Thoracic aorta (tissue), 2 donors: ENCODE data around the gene EIF4H. TPM values are rescaled to one million over a fixed set of nuclear protein-coding genes. Genes with fewer than 3 reads are reported as not detected.

Experiments used
- ATAC-seq: fragments of 150-250 bp; one replicate; pipeline ENCODE4 v1.8.0; 2017; ENCODE audit warnings: low read depth; ENCODE audit not compliant: insufficient number of reproducible peaks, low FRiP score
- DNase-seq: peaks from one replicate; pipeline ENCODE4 v3.0.0-alpha.2; 2020; ENCODE audit warnings: low spot score
- H3K27ac ChIP-seq, 2 donors: fragments of 200-600 bp; sonication (generic); 1 replicate in 1 of 2; 2 replicates in 1 of 2; pipeline ENCODE4 v1.5.1; 2016; ENCODE audit warnings: mild to moderate bottlenecking in 2 of 2, moderate library complexity in 2 of 2
- H3K27me3 ChIP-seq: fragments of 200-600 bp; sonication (generic); replicated peaks from 2 replicates; pipeline ENCODE4 v1.6.0; 2016; ENCODE audit warnings: mild to moderate bottlenecking; ENCODE audit not compliant: insufficient read depth
- H3K36me3 ChIP-seq: fragments of 200-600 bp; sonication (generic); one replicate; pipeline ENCODE4 v1.5.1; 2016
- H3K4me1 ChIP-seq, 2 donors: fragments of 200-600 bp; sonication (generic); 1 replicate in 1 of 2; 2 replicates in 1 of 2; pipeline versions ENCODE4 v1.5.1 to v1.6.0; 2016; ENCODE audit warnings: low read depth in 2 of 2, mild to moderate bottlenecking in 1 of 2; ENCODE audit not compliant: control insufficient read depth in 1 of 2
- H3K4me3 ChIP-seq: fragments of 200-600 bp; sonication (generic); 2 replicates; pipeline ENCODE4 v1.5.1; 2016; ENCODE audit warnings: mild to moderate bottlenecking
- H3K9me3 ChIP-seq: fragments of 200-600 bp; sonication (generic); 2 replicates; pipeline ENCODE4 v1.5.1; 2016
- CTCF ChIP-seq: fragments of 200-600 bp; sonication (generic); IDR thresholded peaks from one replicate; pipeline ENCODE4 v1.5.1; 2019; ENCODE audit warnings: antibody characterized with exemption
- total RNA-seq, 2 donors: library from RNA; depleted of rRNA; stranded (reverse); fragments of >200 nt; gene quantifications; one replicate each; pipeline versions ENCODE4 v1.1.0 to v1.2.3, GENCODE V29; 2016

EIF4H gene
- total RNA-seq, 2 donors from 2014 or later: 210 to 244 TPM

- DNase-seq (no peak), ATAC-seq (no peak)
- no peaks in the 10 kb centered on the region for H3K4me1 ChIP-seq
- no peaks in the 10 kb centered on the region for H3K9me3 ChIP-seq
- H3K27me3 ChIP-seq: no peaks in the 10 kb centered on the region
- TF ChIP-seq CTCF: no peak
- no peak overlapping the region for H3K27ac ChIP-seq
- no peak overlapping the region for H3K4me3 ChIP-seq
- H3K36me3 ChIP-seq: no peaks in the 10 kb centered on the region
These were observed 51.2 kb downstream of the EIF4H start for GRCh38 chr7:74225400-74225799.

- DNase-seq (no peak), ATAC-seq (no peak)
- Histone ChIP-seq H3K36me3 (peaks cover 7% of the 10 kb centered on the region), H3K4me1 (no peaks in the 10 kb centered on the region), H3K4me3 (no peak overlapping the region), H3K9me3 (no peaks in the 10 kb centered on the region), H3K27ac (no peak overlapping the region), H3K27me3 (no peaks in the 10 kb centered on the region)
- TF ChIP-seq CTCF: no peak
These were observed 52.5 kb downstream of the EIF4H start for GRCh38 chr7:74226633-74227032.

- Histone ChIP-seq H3K36me3 (peaks cover 11% of the 10 kb centered on the region), H3K4me3 (no peak overlapping the region), H3K27ac (no peak overlapping the region), H3K27me3 (no peaks in the 10 kb centered on the region), H3K4me1 (no peaks in the 10 kb centered on the region), H3K9me3 (no peaks in the 10 kb centered on the region)
- DNase-seq: no peak
- ATAC-seq: no peak
- no peak for TF ChIP-seq CTCF
These were observed 55.1 kb downstream of the EIF4H start for GRCh38 chr7:74228951-74229900.

GRCh38 chr7:74230446-74231231, 56.5 kb downstream of the EIF4H start:
- no peak for ATAC-seq
- Histone ChIP-seq H3K36me3 (peaks cover 14% of the 10 kb centered on the region), H3K4me3 (no peak overlapping the region), H3K27me3 (no peaks in the 10 kb centered on the region), H3K4me1 (no peaks in the 10 kb centered on the region), H3K27ac (no peak overlapping the region), H3K9me3 (no peaks in the 10 kb centered on the region)
- DNase-seq: no peak
- no peak for TF ChIP-seq CTCF

- Histone ChIP-seq H3K27ac (no peak overlapping the region), H3K4me1 (no peaks in the 10 kb centered on the region), H3K9me3 (no peaks in the 10 kb centered on the region), H3K36me3 (peaks cover 14% of the 10 kb centered on the region), H3K27me3 (no peaks in the 10 kb centered on the region), H3K4me3 (no peak overlapping the region)
- TF ChIP-seq CTCF: no peak
- DNase-seq (no peak), ATAC-seq (no peak)
These were observed 57.1 kb downstream of the EIF4H start for GRCh38 chr7:74231232-74231590.
